ENCODE measurements around the gene SAP25. TPM values are rescaled to one million over a fixed set of nuclear protein-coding genes. Genes with fewer than 3 reads are reported as not detected.

SAP25 gene
- total and polyA plus RNA-seq, 2 experiments from 2014 or later: 3.8 to 4.1 TPM

DNA sequence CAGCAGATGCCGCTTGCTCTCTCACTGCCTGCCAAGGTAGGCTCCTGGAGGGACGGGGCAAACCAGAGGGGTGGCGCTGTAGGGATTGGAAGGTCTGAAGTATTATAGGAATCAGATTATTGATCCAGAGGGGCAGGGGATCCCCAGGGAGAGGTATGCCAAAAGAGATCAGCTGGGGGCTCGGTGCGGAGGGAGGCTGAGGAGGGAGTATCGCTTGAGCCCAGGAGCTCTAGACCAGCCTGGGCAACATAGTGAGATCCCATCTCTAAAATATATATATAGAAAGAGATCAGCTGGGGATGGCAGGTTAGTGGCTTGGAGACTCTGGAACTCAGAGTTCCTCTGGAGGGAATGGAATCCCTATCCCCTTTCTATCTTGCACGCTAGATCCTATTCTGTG, 21.5 kb upstream of the SAP25 start:
- no peaks in the 10 kb centered on the region; the same call in 1 of the 2 replicates for H4K20me1 ChIP-seq (replicated peaks; ENCODE audit: insufficient read depth)
- no peak for DNase-seq (ENCODE audit: low spot score)
- peaks cover 27% of the 10 kb centered on the region for H3K27me3 Mint-ChIP-seq (ENCODE audit: insufficient read depth, low read depth, poor library complexity)

More for the DNA sequence above, 21.5 kb upstream of the SAP25 start:
- Mint-ChIP-seq H3K9me3 (no peaks in the 10 kb centered on the region; the same call in 2 of the 3 replicates), H3K36me3 (ENCODE audit: low read depth) (peaks cover 18% of the 10 kb centered on the region), H3K4me1 (peaks cover 7% of the 10 kb centered on the region), H3K27ac (no peak overlapping the region), H3K4me3 (no peak overlapping the region)
- no peak for TF ChIP-seq NANOG (IDR thresholded peaks at IDR 0.05; ENCODE audit: borderline replicate concordance)
- TF ChIP-seq, protein P1, sequence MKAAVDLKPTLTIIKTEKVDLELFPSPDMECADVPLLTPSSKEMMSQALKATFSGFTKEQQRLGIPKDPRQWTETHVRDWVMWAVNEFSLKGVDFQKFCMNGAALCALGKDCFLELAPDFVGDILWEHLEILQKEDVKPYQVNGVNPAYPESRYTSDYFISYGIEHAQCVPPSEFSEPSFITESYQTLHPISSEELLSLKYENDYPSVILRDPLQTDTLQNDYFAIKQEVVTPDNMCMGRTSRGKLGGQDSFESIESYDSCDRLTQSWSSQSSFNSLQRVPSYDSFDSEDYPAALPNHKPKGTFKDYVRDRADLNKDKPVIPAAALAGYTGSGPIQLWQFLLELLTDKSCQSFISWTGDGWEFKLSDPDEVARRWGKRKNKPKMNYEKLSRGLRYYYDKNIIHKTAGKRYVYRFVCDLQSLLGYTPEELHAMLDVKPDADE (IDR thresholded peaks at IDR 0.05): no peak
- no peak for TF ChIP-seq ZNF114 (CRISPR knock-in tag; IDR thresholded peaks at IDR 0.05)
- no peak for TF ChIP-seq EZH2phosphoT487 (IDR thresholded peaks at IDR 0.05; ENCODE audit: unreplicated experiment)
- TF ChIP-seq POLR2AphosphoS5 (IDR thresholded peaks at IDR 0.05; ENCODE audit: low read depth): no peak
- TF ChIP-seq, protein P2, sequence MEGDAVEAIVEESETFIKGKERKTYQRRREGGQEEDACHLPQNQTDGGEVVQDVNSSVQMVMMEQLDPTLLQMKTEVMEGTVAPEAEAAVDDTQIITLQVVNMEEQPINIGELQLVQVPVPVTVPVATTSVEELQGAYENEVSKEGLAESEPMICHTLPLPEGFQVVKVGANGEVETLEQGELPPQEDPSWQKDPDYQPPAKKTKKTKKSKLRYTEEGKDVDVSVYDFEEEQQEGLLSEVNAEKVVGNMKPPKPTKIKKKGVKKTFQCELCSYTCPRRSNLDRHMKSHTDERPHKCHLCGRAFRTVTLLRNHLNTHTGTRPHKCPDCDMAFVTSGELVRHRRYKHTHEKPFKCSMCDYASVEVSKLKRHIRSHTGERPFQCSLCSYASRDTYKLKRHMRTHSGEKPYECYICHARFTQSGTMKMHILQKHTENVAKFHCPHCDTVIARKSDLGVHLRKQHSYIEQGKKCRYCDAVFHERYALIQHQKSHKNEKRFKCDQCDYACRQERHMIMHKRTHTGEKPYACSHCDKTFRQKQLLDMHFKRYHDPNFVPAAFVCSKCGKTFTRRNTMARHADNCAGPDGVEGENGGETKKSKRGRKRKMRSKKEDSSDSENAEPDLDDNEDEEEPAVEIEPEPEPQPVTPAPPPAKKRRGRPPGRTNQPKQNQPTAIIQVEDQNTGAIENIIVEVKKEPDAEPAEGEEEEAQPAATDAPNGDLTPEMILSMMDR (conservative IDR thresholded peaks at IDR 0.05; ENCODE audit: low read depth in 2 of 2): no peak
- TF ChIP-seq STAT1 (IDR thresholded peaks at IDR 0.05; ENCODE audit: unreplicated experiment): no peak
- TF ChIP-seq, protein P3, sequence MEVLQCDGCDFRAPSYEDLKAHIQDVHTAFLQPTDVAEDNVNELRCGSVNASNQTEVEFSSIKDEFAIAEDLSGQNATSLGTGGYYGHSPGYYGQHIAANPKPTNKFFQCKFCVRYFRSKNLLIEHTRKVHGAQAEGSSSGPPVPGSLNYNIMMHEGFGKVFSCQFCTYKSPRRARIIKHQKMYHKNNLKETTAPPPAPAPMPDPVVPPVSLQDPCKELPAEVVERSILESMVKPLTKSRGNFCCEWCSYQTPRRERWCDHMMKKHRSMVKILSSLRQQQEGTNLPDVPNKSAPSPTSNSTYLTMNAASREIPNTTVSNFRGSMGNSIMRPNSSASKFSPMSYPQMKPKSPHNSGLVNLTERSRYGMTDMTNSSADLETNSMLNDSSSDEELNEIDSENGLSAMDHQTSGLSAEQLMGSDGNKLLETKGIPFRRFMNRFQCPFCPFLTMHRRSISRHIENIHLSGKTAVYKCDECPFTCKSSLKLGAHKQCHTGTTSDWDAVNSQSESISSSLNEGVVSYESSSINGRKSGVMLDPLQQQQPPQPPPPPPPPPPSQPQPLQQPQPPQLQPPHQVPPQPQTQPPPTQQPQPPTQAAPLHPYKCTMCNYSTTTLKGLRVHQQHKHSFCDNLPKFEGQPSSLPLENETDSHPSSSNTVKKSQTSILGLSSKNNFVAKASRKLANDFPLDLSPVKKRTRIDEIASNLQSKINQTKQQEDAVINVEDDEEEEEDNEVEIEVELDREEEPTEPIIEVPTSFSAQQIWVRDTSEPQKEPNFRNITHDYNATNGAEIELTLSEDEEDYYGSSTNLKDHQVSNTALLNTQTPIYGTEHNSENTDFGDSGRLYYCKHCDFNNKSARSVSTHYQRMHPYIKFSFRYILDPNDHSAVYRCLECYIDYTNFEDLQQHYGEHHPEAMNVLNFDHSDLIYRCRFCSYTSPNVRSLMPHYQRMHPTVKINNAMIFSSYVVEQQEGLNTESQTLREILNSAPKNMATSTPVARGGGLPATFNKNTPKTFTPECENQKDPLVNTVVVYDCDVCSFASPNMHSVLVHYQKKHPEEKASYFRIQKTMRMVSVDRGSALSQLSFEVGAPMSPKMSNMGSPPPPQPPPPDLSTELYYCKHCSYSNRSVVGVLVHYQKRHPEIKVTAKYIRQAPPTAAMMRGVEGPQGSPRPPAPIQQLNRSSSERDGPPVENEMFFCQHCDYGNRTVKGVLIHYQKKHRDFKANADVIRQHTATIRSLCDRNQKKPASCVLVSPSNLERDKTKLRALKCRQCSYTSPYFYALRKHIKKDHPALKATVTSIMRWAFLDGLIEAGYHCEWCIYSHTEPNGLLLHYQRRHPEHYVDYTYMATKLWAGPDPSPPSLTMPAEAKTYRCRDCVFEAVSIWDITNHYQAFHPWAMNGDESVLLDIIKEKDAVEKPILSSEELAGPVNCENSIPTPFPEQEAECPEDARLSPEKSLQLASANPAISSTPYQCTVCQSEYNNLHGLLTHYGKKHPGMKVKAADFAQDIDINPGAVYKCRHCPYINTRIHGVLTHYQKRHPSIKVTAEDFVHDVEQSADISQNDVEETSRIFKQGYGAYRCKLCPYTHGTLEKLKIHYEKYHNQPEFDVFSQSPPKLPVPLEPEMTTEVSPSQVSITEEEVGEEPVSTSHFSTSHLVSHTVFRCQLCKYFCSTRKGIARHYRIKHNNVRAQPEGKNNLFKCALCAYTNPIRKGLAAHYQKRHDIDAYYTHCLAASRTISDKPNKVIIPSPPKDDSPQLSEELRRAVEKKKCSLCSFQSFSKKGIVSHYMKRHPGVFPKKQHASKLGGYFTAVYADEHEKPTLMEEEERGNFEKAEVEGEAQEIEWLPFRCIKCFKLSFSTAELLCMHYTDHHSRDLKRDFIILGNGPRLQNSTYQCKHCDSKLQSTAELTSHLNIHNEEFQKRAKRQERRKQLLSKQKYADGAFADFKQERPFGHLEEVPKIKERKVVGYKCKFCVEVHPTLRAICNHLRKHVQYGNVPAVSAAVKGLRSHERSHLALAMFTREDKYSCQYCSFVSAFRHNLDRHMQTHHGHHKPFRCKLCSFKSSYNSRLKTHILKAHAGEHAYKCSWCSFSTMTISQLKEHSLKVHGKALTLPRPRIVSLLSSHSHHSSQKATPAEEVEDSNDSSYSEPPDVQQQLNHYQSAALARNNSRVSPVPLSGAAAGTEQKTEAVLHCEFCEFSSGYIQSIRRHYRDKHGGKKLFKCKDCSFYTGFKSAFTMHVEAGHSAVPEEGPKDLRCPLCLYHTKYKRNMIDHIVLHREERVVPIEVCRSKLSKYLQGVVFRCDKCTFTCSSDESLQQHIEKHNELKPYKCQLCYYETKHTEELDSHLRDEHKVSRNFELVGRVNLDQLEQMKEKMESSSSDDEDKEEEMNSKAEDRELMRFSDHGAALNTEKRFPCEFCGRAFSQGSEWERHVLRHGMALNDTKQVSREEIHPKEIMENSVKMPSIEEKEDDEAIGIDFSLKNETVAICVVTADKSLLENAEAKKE (CRISPR knock-in tag; IDR thresholded peaks at IDR 0.05): no peak
- TF ChIP-seq ZNF331 (CRISPR knock-in tag; IDR thresholded peaks at IDR 0.05; ENCODE audit: low read depth): no peak
- H3K4me2 ChIP-seq: no peak overlapping the region
- no peaks in the 10 kb centered on the region for H3K9me2 ChIP-seq (ENCODE audit: insufficient read depth)
- H3K79me2 ChIP-seq (replicated peaks; ENCODE audit: insufficient read depth): no peaks in the 10 kb centered on the region
- no peak for ATAC-seq
- peaks cover 20% of the 10 kb centered on the region for H3K27me3 ChIP-seq (ENCODE audit: insufficient read depth)
- no peak overlapping the region for H2AFZ ChIP-seq
- H3K36me3 ChIP-seq (ENCODE audit: insufficient read depth): no peaks in the 10 kb centered on the region; the same call in none of the 2 replicates
- no peaks in the 10 kb centered on the region for H3F3A ChIP-seq (replicated peaks; ENCODE audit: low read depth)
- peaks cover 8% of the 10 kb centered on the region; the same call in 1 of the 2 replicates for H3K4me1 ChIP-seq (ENCODE audit: insufficient read depth)
- no peak overlapping the region for H3K4me3 ChIP-seq
- H3K27ac ChIP-seq (ENCODE audit: low read depth): no peak overlapping the region
